Hepatocyte (in vitro differentiated cells): ENCODE measurements around the gene PGBD2.

Experiments
- CTCF ChIP-seq: fragments of 200-600 bp; sonication (generic); IDR thresholded peaks from 2 replicates; pipeline ENCODE4 v1.5.1; 2016; ENCODE audit warnings: antibody characterized with exemption, mild to moderate bottlenecking; ENCODE audit not compliant: poor library complexity
- EZH2 ChIP-seq: fragments of 200-600 bp; sonication (generic); IDR thresholded peaks from 2 replicates; pipeline ENCODE4 v1.6.1; 2016; ENCODE audit warnings: antibody characterized with exemption, mild to moderate bottlenecking, borderline replicate concordance

- TF ChIP-seq EZH2 = no peak
- TF ChIP-seq CTCF = no peak
These were observed 15.2 kb upstream of the PGBD2 start for GRCh38 chr1:248890549-248891498.
